Uterus (tissue), 2 donors: Measurements from ENCODE around the gene FKBP2.

Experiments
- POLR2A ChIP-seq, 2 donors: fragments of 450-650 bp; IDR thresholded peaks; one replicate each; pipeline ENCODE4 v1.6.1; 2016; ENCODE audit warnings: antibody characterized with exemption in 2 of 2, mild to moderate bottlenecking in 1 of 2, moderate library complexity in 1 of 2
- TF ChIP-seq, protein P1 (sequence below), 4 experiments: fragments of 200-600 bp in 2 of 4; fragments of 450-650 bp in 2 of 4; sonication (generic) in 2 of 4; IDR thresholded peaks; one replicate each; pipeline ENCODE4 v1.5.1; 2016 to 2019; ENCODE audit warnings: antibody characterized with exemption in 4 of 4, mild to moderate bottlenecking in 2 of 4, moderate library complexity in 1 of 4

DNA sequence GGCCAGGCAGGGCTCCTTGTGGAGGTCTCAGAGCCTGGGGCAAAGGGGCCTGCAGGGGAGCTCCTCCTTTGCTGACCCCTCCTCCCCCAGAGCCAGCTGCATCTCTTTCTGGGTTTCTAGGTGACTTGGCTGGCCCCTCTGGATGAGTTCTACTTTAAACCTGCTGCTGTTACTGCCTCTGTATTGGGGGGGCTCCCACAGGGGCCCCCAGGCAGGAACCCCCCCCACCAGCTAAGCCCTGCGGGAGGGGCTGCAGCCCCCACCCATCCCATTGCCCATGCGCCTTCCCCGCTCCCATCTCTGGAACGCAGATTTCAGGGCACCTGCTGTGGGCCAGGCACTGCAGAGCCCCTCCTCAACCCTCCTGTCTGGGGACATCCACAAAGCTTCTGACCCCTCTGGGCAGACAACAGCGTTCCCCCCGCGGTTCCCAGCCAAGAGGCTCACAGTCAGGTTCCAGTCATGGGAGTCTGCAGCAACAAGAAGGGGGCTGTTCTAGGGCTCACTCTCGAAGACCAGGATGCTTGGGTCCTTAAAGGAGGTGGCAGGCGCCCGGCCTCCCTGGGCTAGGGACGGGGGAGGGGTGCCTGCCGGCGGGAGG is 9.6 kb downstream of the FKBP2 start:
- TF ChIP-seq, protein P1, sequence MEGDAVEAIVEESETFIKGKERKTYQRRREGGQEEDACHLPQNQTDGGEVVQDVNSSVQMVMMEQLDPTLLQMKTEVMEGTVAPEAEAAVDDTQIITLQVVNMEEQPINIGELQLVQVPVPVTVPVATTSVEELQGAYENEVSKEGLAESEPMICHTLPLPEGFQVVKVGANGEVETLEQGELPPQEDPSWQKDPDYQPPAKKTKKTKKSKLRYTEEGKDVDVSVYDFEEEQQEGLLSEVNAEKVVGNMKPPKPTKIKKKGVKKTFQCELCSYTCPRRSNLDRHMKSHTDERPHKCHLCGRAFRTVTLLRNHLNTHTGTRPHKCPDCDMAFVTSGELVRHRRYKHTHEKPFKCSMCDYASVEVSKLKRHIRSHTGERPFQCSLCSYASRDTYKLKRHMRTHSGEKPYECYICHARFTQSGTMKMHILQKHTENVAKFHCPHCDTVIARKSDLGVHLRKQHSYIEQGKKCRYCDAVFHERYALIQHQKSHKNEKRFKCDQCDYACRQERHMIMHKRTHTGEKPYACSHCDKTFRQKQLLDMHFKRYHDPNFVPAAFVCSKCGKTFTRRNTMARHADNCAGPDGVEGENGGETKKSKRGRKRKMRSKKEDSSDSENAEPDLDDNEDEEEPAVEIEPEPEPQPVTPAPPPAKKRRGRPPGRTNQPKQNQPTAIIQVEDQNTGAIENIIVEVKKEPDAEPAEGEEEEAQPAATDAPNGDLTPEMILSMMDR (IDR thresholded peaks at IDR 0.05), result no peak
- no peak for TF ChIP-seq POLR2A (IDR thresholded peaks at IDR 0.05)
